ENCODE results near the gene EIF6. TPM values are rescaled to one million over a fixed set of nuclear protein-coding genes. Genes with fewer than 3 reads are reported as not detected.
A peak's percentile ranks its signal among the peaks of the same experiment; 100 is the strongest.

The EIF6 gene
- total and polyA plus RNA-seq, 9 of the 15 experiments (the other 6 are each of a cell fraction or from before 2014, with no cell fraction given): 165 to 832 (median 229) TPM

DNA sequence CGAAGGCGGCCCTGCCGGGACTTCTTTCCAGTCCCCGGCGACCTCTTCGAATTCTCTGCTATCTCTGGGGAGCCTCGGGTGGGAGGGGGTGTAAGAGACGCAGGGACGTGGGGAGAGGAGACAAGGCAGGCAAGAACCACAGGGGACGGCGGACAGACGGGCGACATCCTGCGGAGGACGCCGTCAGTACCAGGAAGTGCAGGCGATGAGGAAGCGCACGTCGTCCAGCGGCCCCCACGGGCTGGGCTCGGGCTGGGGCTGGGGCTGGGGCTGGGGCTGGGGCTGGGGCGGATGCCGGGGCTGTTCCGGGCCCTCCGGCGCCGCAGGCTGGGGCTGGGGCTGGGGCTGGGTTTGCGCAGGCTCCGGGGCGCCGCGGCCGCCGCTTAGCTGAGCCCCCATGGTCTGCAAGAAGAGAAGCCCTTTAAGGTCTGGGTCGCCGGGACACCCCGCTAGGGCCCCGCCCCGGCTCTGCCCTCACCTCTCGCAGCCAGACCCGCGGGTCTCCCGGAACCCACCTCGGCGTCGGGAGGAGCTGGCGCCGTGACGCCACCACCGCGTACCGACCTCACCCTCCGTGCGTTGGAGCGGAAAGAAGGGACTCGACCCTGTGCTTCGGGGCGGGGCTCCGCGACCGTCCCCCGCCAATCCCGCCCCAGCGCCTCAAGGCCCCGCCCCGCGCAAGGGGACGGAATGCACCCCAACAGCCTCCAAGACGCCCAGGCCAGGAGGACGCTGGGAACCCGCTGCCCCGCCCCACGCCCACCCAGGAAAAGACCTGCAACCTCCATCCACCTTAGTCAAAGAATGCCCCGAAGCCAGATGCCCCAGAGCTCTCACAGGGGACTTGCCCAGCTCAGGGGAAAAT, 6.8 kb downstream of the EIF6 start, which contains the start of gene MMP24OS (continued):
- TF ChIP-seq ETV1 (tag; conservative IDR thresholded peaks at IDR 0.05; ENCODE audit: low read depth) (no peak), ILK (tag; IDR thresholded peaks at IDR 0.05; ENCODE audit: borderline replicate concordance, low read depth) (no peak), NR4A1 (CRISPR knock-in tag; IDR thresholded peaks at IDR 0.05) (no peak), NR4A1 (tag; IDR thresholded peaks at IDR 0.05) (no peak), ZNF197 (CRISPR knock-in tag; IDR thresholded peaks at IDR 0.05; ENCODE audit: low read depth) (no peak), PHTF2 (CRISPR knock-in tag; IDR thresholded peaks at IDR 0.05) (no peak), NFYB (IDR thresholded peaks at IDR 0.05; ENCODE audit: extremely low read depth, insufficient read length) (no peak), ZBTB9 (CRISPR knock-in tag; IDR thresholded peaks at IDR 0.05) (0 out of 2 replicates have a peak, but pooled peaks have one; percentile 36), GTF2E2 (tag; IDR thresholded peaks at IDR 0.05) (no peak), PTBP1 (IDR thresholded peaks at IDR 0.05; ENCODE audit: low read depth, low read length) (no peak), CBFA2T3 (IDR thresholded peaks at IDR 0.05) (no peak), ZC3H4 (CRISPR knock-in tag; IDR thresholded peaks at IDR 0.05; ENCODE audit: borderline replicate concordance) (no peak), CC2D1A (IDR thresholded peaks at IDR 0.05) (no peak), CHD2 (IDR thresholded peaks at IDR 0.05; ENCODE audit: low read depth, low read length) (no peak), ARNT (IDR thresholded peaks at IDR 0.05) (no peak), MTA1 (IDR thresholded peaks at IDR 0.05; ENCODE audit: borderline replicate concordance) (no peak), BRD4 (IDR thresholded peaks at IDR 0.05) (no peak), CREM (IDR thresholded peaks at IDR 0.05; ENCODE audit: low read depth) (peak; percentile 79), FOXM1 (IDR thresholded peaks at IDR 0.05; ENCODE audit: low read depth) (no peak), FOXM1 (CRISPR knock-in tag; IDR thresholded peaks at IDR 0.05; ENCODE audit: low read depth) (no peak)
- TF ChIP-seq, protein P1, sequence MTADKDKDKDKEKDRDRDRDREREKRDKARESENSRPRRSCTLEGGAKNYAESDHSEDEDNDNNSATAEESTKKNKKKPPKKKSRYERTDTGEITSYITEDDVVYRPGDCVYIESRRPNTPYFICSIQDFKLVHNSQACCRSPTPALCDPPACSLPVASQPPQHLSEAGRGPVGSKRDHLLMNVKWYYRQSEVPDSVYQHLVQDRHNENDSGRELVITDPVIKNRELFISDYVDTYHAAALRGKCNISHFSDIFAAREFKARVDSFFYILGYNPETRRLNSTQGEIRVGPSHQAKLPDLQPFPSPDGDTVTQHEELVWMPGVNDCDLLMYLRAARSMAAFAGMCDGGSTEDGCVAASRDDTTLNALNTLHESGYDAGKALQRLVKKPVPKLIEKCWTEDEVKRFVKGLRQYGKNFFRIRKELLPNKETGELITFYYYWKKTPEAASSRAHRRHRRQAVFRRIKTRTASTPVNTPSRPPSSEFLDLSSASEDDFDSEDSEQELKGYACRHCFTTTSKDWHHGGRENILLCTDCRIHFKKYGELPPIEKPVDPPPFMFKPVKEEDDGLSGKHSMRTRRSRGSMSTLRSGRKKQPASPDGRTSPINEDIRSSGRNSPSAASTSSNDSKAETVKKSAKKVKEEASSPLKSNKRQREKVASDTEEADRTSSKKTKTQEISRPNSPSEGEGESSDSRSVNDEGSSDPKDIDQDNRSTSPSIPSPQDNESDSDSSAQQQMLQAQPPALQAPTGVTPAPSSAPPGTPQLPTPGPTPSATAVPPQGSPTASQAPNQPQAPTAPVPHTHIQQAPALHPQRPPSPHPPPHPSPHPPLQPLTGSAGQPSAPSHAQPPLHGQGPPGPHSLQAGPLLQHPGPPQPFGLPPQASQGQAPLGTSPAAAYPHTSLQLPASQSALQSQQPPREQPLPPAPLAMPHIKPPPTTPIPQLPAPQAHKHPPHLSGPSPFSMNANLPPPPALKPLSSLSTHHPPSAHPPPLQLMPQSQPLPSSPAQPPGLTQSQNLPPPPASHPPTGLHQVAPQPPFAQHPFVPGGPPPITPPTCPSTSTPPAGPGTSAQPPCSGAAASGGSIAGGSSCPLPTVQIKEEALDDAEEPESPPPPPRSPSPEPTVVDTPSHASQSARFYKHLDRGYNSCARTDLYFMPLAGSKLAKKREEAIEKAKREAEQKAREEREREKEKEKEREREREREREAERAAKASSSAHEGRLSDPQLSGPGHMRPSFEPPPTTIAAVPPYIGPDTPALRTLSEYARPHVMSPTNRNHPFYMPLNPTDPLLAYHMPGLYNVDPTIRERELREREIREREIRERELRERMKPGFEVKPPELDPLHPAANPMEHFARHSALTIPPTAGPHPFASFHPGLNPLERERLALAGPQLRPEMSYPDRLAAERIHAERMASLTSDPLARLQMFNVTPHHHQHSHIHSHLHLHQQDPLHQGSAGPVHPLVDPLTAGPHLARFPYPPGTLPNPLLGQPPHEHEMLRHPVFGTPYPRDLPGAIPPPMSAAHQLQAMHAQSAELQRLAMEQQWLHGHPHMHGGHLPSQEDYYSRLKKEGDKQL (CRISPR knock-in tag; IDR thresholded peaks at IDR 0.05; ENCODE audit: borderline replicate concordance): no peak
- TF ChIP-seq, protein P2, sequence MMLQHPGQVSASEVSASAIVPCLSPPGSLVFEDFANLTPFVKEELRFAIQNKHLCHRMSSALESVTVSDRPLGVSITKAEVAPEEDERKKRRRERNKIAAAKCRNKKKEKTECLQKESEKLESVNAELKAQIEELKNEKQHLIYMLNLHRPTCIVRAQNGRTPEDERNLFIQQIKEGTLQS (IDR thresholded peaks at IDR 0.05): no peak
- TF ChIP-seq, protein P2 (CRISPR knock-in tag; conservative IDR thresholded peaks at IDR 0.05): no peak

All from K562 (cell line).